Measurements from ENCODE around the gene MCUB. TPM values are rescaled to one million over a fixed set of nuclear protein-coding genes. Genes with fewer than 3 reads are reported as not detected.

Gene MCUB
- total RNA-seq, 1 donor, result 95.8 TPM

GRCh38 chr4:109599046-109599652 is 39.1 kb downstream of the MCUB start:
- H3K4me1 ChIP-seq (ENCODE audit: insufficient read depth, low read length), result peaks cover 6% of the 10 kb centered on the region
- H3K4me3 ChIP-seq (ENCODE audit: low read length), result no peak overlapping the region
- H3K27me3 ChIP-seq (ENCODE audit: insufficient read depth, low read length), result no peaks in the 10 kb centered on the region
- H3K9me3 ChIP-seq (ENCODE audit: low read depth, low read length), result no peaks in the 10 kb centered on the region

DNA sequence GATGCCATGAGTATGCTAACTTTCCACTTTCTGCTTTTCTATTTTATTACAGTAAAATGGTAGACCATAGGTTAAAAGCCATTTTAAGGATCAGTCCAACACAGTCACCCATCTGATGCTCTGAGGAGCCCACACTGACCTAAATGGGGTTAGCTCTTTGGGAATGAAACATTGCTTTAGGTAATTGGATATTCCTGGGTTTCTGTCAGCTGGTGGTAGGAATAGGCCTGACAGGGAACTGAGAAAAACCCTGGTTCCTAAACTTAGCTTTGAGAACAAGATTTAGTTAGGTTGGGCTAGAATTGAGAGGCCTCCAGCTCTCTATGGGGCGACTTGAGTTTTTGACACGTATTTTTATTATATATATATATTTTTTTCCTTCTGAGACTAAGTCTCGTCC is 40.4 kb downstream of the MCUB start:
- no peaks in the 10 kb centered on the region for H3K27me3 ChIP-seq (ENCODE audit: insufficient read depth, low read length)
- peaks cover 6% of the 10 kb centered on the region for H3K4me1 ChIP-seq (ENCODE audit: insufficient read depth, low read length)
- H3K4me3 ChIP-seq (ENCODE audit: low read length), result no peak overlapping the region
- H3K9me3 ChIP-seq (ENCODE audit: low read depth, low read length), result no peaks in the 10 kb centered on the region

DNA sequence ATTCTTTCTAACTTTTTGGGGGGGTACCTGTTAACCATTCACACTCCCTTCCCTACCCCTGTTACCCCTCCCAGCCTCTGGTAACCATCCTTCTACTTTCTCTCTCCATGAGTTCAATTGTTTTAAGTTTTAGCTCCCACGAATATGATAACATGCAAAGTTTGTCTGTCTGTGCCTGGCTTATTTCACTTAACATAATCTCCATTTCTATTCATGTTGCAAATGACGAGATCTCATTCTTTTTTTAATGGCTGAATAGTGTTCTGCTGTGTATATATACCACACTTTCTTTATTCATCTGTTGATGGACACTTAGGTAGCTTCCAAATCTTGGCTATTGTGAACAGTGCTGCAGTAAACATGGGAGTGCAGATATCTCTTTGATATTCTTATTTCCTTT is 41.3 kb downstream of the MCUB start:
- Histone ChIP-seq H3K9me3 (ENCODE audit: low read depth, low read length) (no peaks in the 10 kb centered on the region), H3K4me3 (ENCODE audit: low read length) (no peak overlapping the region), H3K4me1 (ENCODE audit: insufficient read depth, low read length) (peaks cover 6% of the 10 kb centered on the region), H3K27me3 (ENCODE audit: insufficient read depth, low read length) (no peaks in the 10 kb centered on the region)

DNA sequence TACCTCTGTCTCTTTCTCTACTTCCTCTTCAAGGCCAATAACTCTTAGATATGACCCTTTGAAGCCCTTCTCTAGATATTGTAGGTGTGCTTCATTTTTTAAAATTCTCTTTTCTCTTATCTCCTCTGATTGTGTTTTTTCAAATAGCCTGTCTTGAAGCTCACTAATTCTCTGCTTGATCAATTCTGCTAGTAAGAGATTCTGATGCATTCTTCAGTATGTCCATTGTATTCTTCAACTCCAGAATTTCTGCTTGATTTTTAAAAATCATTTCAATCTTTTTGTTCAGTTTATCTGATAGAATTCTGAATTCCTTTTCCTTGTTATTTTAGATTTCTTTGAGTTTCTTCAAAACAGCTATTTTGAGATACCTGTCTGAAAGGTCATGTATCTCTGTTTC is 47.9 kb downstream of the MCUB start:
- H3K4me3 ChIP-seq (ENCODE audit: low read length), result no peak overlapping the region
- no peaks in the 10 kb centered on the region for H3K27me3 ChIP-seq (ENCODE audit: insufficient read depth, low read length)
- peaks cover 18% of the 10 kb centered on the region for H3K4me1 ChIP-seq (ENCODE audit: insufficient read depth, low read length)
- no peaks in the 10 kb centered on the region for H3K9me3 ChIP-seq (ENCODE audit: low read depth, low read length)

GRCh38 chr4:109608879-109609278 is 48.8 kb downstream of the MCUB start:
- Histone ChIP-seq H3K9me3 (ENCODE audit: low read depth, low read length) (no peaks in the 10 kb centered on the region), H3K4me3 (ENCODE audit: low read length) (no peak overlapping the region)

DNA sequence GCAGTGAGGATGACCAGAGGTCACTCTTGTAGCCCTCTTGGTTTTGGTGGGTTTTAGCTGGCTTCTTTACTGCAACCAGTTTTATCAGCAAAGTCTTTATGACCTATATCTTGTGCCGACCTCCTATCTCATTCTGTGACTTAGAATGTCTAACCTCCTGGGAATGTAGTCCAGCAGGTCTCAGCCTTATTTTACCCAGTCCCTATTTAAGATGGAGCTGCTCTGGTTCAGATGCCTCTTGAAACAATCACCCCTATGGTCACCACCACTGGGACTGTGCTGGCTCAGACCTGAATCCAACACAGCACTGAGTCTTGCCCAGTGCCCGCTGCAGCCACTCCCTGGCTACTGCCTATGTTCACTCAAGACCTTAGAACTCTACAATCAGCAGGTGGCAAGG is 49.4 kb downstream of the MCUB start:
- Histone ChIP-seq H3K4me3 (ENCODE audit: low read length) (no peak overlapping the region), H3K9me3 (ENCODE audit: low read depth, low read length) (no peaks in the 10 kb centered on the region), H3K4me1 (ENCODE audit: insufficient read depth, low read length) (peaks cover 22% of the 10 kb centered on the region), H3K27me3 (ENCODE audit: insufficient read depth, low read length) (no peaks in the 10 kb centered on the region)

More at GRCh38 chr4:109608879-109609278, 48.8 kb downstream of the MCUB start:
- H3K4me1 ChIP-seq (ENCODE audit: insufficient read depth, low read length), result peaks cover 22% of the 10 kb centered on the region
- H3K27me3 ChIP-seq (ENCODE audit: insufficient read depth, low read length), result no peaks in the 10 kb centered on the region

GRCh38 chr4:109610489-109610888 is 50.4 kb downstream of the MCUB start:
- no peak overlapping the region for H3K4me3 ChIP-seq (ENCODE audit: low read length)
- no peaks in the 10 kb centered on the region for H3K9me3 ChIP-seq (ENCODE audit: low read depth, low read length)
- peaks cover 22% of the 10 kb centered on the region for H3K4me1 ChIP-seq (ENCODE audit: insufficient read depth, low read length)
- no peaks in the 10 kb centered on the region for H3K27me3 ChIP-seq (ENCODE audit: insufficient read depth, low read length)

DNA sequence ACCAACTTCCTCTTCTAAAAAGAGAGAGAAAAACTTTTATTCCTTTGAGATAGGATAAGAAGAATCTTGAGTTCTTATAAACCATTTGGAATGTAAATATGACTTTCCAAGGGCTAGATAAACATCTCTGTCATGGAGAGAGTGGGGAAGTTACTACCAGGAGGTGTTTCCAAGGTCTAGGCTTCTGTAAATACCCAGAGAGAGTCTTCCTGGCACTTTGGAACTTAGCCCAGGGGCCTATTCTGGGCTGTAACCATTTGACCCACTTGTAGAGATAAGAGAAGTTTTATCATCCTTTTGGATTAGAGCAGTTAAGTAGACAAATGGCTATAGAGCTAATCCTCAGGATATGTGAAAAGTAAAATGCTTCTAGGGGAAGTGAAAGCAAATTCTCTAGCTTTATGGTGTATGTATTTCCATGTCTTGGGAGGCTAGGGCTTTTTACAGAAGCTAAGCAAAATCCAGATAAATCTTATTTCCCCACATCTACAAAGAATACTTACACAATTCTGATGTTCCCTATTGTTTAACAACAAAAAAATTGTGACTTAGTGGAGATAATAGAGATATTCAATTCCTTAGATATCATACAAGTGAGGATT is 51.1 kb downstream of the MCUB start:
- Histone ChIP-seq H3K27me3 (ENCODE audit: insufficient read depth, low read length) (no peaks in the 10 kb centered on the region), H3K9me3 (ENCODE audit: low read depth, low read length) (no peaks in the 10 kb centered on the region), H3K4me1 (ENCODE audit: insufficient read depth, low read length) (peaks cover 22% of the 10 kb centered on the region), H3K4me3 (ENCODE audit: low read length) (no peak overlapping the region)

- H3K9me3 ChIP-seq (ENCODE audit: low read depth, low read length), result no peaks in the 10 kb centered on the region
- H3K4me1 ChIP-seq (ENCODE audit: insufficient read depth, low read length), result peaks cover 15% of the 10 kb centered on the region
- H3K27me3 ChIP-seq (ENCODE audit: insufficient read depth, low read length), result no peaks in the 10 kb centered on the region
These were observed 54.0 kb downstream of the MCUB start for GRCh38 chr4:109614015-109614414.

GRCh38 chr4:109614466-109614865 is 54.4 kb downstream of the MCUB start:
- Histone ChIP-seq H3K27me3 (ENCODE audit: insufficient read depth, low read length) (no peaks in the 10 kb centered on the region), H3K4me1 (ENCODE audit: insufficient read depth, low read length) (peaks cover 13% of the 10 kb centered on the region), H3K4me3 (ENCODE audit: low read length) (no peak overlapping the region), H3K9me3 (ENCODE audit: low read depth, low read length) (no peaks in the 10 kb centered on the region)

More at GRCh38 chr4:109614015-109614414, 54.0 kb downstream of the MCUB start:
- no peak overlapping the region for H3K4me3 ChIP-seq (ENCODE audit: low read length)

DNA sequence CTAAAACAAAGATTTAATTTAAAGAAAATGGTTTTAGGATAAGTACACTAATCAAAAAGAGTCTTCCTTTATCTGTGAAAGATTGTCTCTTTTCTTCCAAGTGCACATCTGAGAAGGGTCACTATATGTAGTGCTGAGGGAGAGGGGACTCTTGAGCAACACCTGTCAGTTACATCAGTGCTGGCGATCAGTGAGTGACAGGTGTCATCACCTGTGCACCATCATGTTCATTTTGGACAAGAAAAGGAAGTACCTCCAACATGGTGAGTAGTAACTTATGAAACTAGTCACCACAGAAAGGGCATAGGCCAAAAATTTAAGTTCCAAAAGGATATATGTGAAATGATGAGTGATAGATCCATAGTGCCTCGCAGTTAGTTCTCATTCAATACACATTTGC is 55.7 kb downstream of the MCUB start:
- Histone ChIP-seq H3K27me3 (ENCODE audit: insufficient read depth, low read length) (no peaks in the 10 kb centered on the region), H3K9me3 (ENCODE audit: low read depth, low read length) (no peaks in the 10 kb centered on the region), H3K4me1 (ENCODE audit: insufficient read depth, low read length) (peaks cover 6% of the 10 kb centered on the region), H3K4me3 (ENCODE audit: low read length) (no peak overlapping the region)

DNA sequence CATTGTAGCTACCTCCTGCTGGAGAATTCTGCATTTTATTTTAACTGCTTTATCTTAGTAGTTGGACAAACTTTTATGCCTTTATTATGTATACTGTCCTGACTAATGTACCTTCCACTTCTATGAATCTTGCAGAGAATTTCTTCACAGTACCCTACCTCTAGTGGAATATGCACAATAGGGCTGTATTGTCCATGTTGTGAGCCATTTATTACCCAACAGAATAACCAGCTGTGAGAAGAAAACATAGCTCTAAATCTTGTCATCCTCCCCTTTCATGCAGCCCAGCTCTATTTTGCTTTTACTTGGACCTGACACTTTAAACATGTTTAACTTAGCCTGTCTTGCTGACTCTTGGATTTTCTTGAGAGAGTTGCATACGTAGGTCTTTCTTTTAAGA is 56.2 kb downstream of the MCUB start:
- Histone ChIP-seq H3K4me3 (ENCODE audit: low read length) (no peak overlapping the region), H3K4me1 (ENCODE audit: insufficient read depth, low read length) (peaks cover 4% of the 10 kb centered on the region), H3K9me3 (ENCODE audit: low read depth, low read length) (no peaks in the 10 kb centered on the region), H3K27me3 (ENCODE audit: insufficient read depth, low read length) (no peaks in the 10 kb centered on the region)

DNA sequence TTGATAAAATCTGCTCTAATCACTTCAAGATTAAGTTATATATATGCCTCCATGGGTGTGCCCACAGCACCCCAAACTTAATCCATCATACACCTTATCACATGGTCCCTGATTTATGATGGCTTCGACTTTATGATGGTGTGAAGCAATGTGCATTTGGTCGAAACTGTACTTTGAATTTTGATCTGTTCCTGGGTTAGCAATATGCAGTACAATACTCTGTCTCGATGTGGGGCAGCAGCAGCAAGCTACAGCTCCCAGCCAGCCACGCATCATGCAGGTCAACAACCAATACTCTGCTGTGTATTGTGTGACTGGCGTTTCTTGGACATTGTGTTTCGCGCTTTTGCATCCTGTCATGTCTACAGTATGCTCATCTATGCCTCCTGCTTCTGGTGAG is 62.6 kb downstream of the MCUB start:
- Histone ChIP-seq H3K4me1 (ENCODE audit: insufficient read depth, low read length) (no peaks in the 10 kb centered on the region), H3K9me3 (ENCODE audit: low read depth, low read length) (no peaks in the 10 kb centered on the region), H3K4me3 (ENCODE audit: low read length) (no peak overlapping the region), H3K27me3 (ENCODE audit: insufficient read depth, low read length) (no peaks in the 10 kb centered on the region)

DNA sequence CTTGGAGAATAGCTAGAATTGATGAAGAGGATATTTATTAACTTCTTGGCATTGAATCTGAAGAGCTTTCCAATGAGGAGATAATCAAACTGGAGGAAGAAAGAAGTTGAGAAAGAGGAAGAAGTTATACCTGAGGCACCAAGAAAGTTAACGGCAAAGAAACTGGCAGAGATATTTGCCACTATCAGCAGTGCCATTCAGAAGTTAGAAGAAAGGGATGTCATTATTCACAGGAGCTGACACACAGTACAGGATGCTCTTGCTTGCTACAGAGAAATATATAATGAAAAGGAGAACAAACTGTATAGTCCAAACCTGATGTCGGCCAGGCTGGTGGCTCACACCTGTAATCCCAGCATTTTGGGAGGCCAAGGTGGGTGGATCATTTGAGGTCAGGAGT is 64.5 kb downstream of the MCUB start:
- H3K4me3 ChIP-seq (ENCODE audit: low read length), result no peak overlapping the region
- H3K9me3 ChIP-seq (ENCODE audit: low read depth, low read length), result no peaks in the 10 kb centered on the region
- no peaks in the 10 kb centered on the region for H3K27me3 ChIP-seq (ENCODE audit: insufficient read depth, low read length)
- H3K4me1 ChIP-seq (ENCODE audit: insufficient read depth, low read length), result peaks cover under 1% of the 10 kb centered on the region

DNA sequence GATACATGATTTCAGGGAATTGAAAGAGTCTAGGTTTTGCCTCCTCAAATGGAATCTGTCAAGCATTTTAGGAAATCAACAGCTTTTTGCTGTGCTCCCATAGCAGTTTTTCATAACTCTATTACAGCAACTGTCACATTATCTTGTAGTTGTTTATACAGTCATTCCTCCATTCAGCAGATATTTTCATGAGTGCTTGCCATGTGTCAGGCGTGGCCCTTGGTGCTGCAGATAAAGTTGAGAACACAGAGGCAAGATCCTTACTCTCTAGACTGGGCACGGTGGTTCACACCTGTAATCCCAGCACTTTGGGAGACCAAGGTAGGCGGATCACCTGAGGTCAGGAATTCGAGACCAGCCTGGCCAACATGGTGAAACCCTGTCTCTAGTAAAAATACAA is 67.3 kb downstream of the MCUB start:
- Histone ChIP-seq H3K4me3 (ENCODE audit: low read length) (no peak overlapping the region), H3K27me3 (ENCODE audit: insufficient read depth, low read length) (no peaks in the 10 kb centered on the region), H3K9me3 (ENCODE audit: low read depth, low read length) (no peaks in the 10 kb centered on the region), H3K4me1 (ENCODE audit: insufficient read depth, low read length) (peaks cover 9% of the 10 kb centered on the region)

- no peak overlapping the region for H3K4me3 ChIP-seq (ENCODE audit: low read length)
- H3K4me1 ChIP-seq (ENCODE audit: insufficient read depth, low read length), result peaks cover 9% of the 10 kb centered on the region
- no peaks in the 10 kb centered on the region for H3K9me3 ChIP-seq (ENCODE audit: low read depth, low read length)
- no peaks in the 10 kb centered on the region for H3K27me3 ChIP-seq (ENCODE audit: insufficient read depth, low read length)
These were observed 69.7 kb downstream of the MCUB start for GRCh38 chr4:109629775-109630174.
